Measurements from ENCODE around the gene FYTTD1. TPM values are rescaled to one million over a fixed set of nuclear protein-coding genes. Genes with fewer than 3 reads are reported as not detected.

Gene FYTTD1
- total and polyA plus RNA-seq, 2 donors (not counting 1 experiment from before 2014, with no cell fraction given): 6.2 to 110 TPM

GRCh38 chr3:197758512-197758911 lies 8.8 kb downstream of the FYTTD1 start:
- ATAC-seq (ENCODE audit: low read depth): no peak
- ChIA-PET CTCF (no interaction called here), POLR2A (no interaction called here)
- peaks cover 30% of the 10 kb centered on the region for H4K20me1 ChIP-seq (ENCODE audit: control insufficient read depth, insufficient read depth, low read length, poor library complexity, severe bottlenecking)
- Mint-ChIP-seq H3K27me3 (no peaks in the 10 kb centered on the region), H3K9me3 (ENCODE audit: insufficient read depth) (no peaks in the 10 kb centered on the region), H3K4me1 (peaks cover 14% of the 10 kb centered on the region), H3K4me3 (no peak overlapping the region), H3K27ac (no peak overlapping the region)
- no peak overlapping the region for H2AFZ ChIP-seq (ENCODE audit: insufficient read depth, low read depth, low read length, poor library complexity, severe bottlenecking)
- peaks cover 80% of the 10 kb centered on the region for H3K79me2 ChIP-seq (ENCODE audit: control insufficient read depth, insufficient read depth, low read length)
- H3K4me2 ChIP-seq (replicated peaks; ENCODE audit: low read depth, low read length, poor library complexity, severe bottlenecking): no peak overlapping the region
- no peak overlapping the region for H3K27ac ChIP-seq (ENCODE audit: low read length in 2 of 2)
- DNase-seq: no peak
- H3K4me3 ChIP-seq (ENCODE audit: control extremely low read depth in 1 of 5, extremely low read depth in 1 of 5, insufficient read depth in 1 of 5, low read depth in 2 of 5, low read length in 4 of 5): no peak overlapping the region
- no peaks in the 10 kb centered on the region for H3K4me1 ChIP-seq (ENCODE audit: control insufficient read depth in 2 of 2, insufficient read depth in 2 of 2, low read length in 2 of 2)
- WGBS (ENCODE audit: insufficient coverage): 100% methylated on average over 4 of the region's 4 CpGs
- peaks cover 10 to 48% of the 10 kb centered on the region in 2 experiments for H3K36me3 ChIP-seq (replicated peaks in 1 of 2; ENCODE audit: control extremely low read depth in 1 of 2, control insufficient read depth in 1 of 2, extremely low read depth in 1 of 2, insufficient read depth in 2 of 2, low read length in 1 of 2)
- no peak for TF ChIP-seq EZH2 (IDR thresholded peaks at IDR 0.05; ENCODE audit: borderline replicate concordance, insufficient read depth, low read depth, low read length, poor library complexity, severe bottlenecking)
- TF ChIP-seq CTCF (IDR thresholded peaks at IDR 0.05): no peak
- intact Hi-C loops (cut with micrococcal nuclease): no loop called here
- no peaks in the 10 kb centered on the region for H3K9me3 ChIP-seq (ENCODE audit: control extremely low read depth in 1 of 3, control insufficient read depth in 2 of 3, insufficient read depth in 1 of 3, low read length in 2 of 3)
- H3K27me3 ChIP-seq (replicated peaks in 1 of 4; ENCODE audit: control extremely low read depth in 1 of 4, control insufficient read depth in 3 of 4, insufficient read depth in 4 of 4, low read length in 3 of 4): no peaks in the 10 kb centered on the region
- no peak overlapping the region for H3K9ac ChIP-seq (ENCODE audit: low read length)

GRCh38 chr3:197761784-197762183 lies 12.1 kb downstream of the FYTTD1 start:
- Mint-ChIP-seq H3K4me1 (no peaks in the 10 kb centered on the region), H3K9me3 (ENCODE audit: insufficient read depth) (no peaks in the 10 kb centered on the region), H3K27me3 (no peaks in the 10 kb centered on the region), H3K4me3 (no peak overlapping the region), H3K27ac (no peak overlapping the region)
- no peak for TF ChIP-seq CTCF (IDR thresholded peaks at IDR 0.05)
- intact Hi-C loops (cut with micrococcal nuclease): no loop called here
- ATAC-seq (ENCODE audit: low read depth) (no peak), DNase-seq (no peak)
- no peak overlapping the region for H2AFZ ChIP-seq (ENCODE audit: insufficient read depth, low read depth, low read length, poor library complexity, severe bottlenecking)
- H3K4me1 ChIP-seq (ENCODE audit: control insufficient read depth in 2 of 2, insufficient read depth in 2 of 2, low read length in 2 of 2): no peaks in the 10 kb centered on the region
- H3K4me2 ChIP-seq (replicated peaks; ENCODE audit: low read depth, low read length, poor library complexity, severe bottlenecking): no peak overlapping the region
- H3K9me3 ChIP-seq (ENCODE audit: control extremely low read depth in 1 of 3, control insufficient read depth in 2 of 3, insufficient read depth in 1 of 3, low read length in 2 of 3): no peaks in the 10 kb centered on the region
- ChIA-PET CTCF (interaction anchor here (0.5 kb wide), 1 partner anchor 47 kb away, joined by 4 read pairs; no protein-coding TSS in a partner anchor), POLR2A (no interaction called here)
- no peak overlapping the region for H3K9ac ChIP-seq (ENCODE audit: low read length)
- H3K4me3 ChIP-seq (ENCODE audit: control extremely low read depth in 1 of 5, extremely low read depth in 1 of 5, insufficient read depth in 1 of 5, low read depth in 2 of 5, low read length in 4 of 5): no peak overlapping the region
- H3K36me3 ChIP-seq (replicated peaks in 1 of 2; ENCODE audit: control extremely low read depth in 1 of 2, control insufficient read depth in 1 of 2, extremely low read depth in 1 of 2, insufficient read depth in 2 of 2, low read length in 1 of 2): peaks cover 14 to 61% of the 10 kb centered on the region in 2 experiments
- H4K20me1 ChIP-seq (ENCODE audit: control insufficient read depth, insufficient read depth, low read length, poor library complexity, severe bottlenecking): peaks cover 14% of the 10 kb centered on the region
- no peaks in the 10 kb centered on the region for H3K27me3 ChIP-seq (replicated peaks in 1 of 4; ENCODE audit: control extremely low read depth in 1 of 4, control insufficient read depth in 3 of 4, insufficient read depth in 4 of 4, low read length in 3 of 4)
- no peak overlapping the region for H3K27ac ChIP-seq (ENCODE audit: low read length in 2 of 2)
- peaks cover 47% of the 10 kb centered on the region for H3K79me2 ChIP-seq (ENCODE audit: control insufficient read depth, insufficient read depth, low read length)

Measured in B cell (primary cell).